Posterior vena cava (tissue), 2 donors: ENCODE results near the gene SRC. TPM values are rescaled to one million over a fixed set of nuclear protein-coding genes. Genes with fewer than 3 reads are reported as not detected.

Experiments
- DNase-seq: peaks from one replicate; pipeline ENCODE4 v3.0.0-alpha.2; 2020; ENCODE audit warnings: low spot score
- intact Hi-C, 2 donors: fragments of 100-400 bp; cut with DNase I; formaldehyde crosslinking; loops; one replicate each; pipeline versions ENCODE4 v1.14.1 to v1.14.2; 2022 to 2023
- long read RNA-seq, 2 donors: library from polyadenylated mRNA; unstranded; transcript quantifications; one replicate each; pipeline ENCODE4 v2.0.0, GENCODE V29; 2020 to 2021
- total RNA-seq, 2 donors: library from RNA; stranded (reverse); fragmentation: NEBNext Ultra II Directional; extraction: Animal tissue kit (Norgen Biotek cat#: 25700); gene quantifications; one replicate each; pipeline ENCODE4 v1.2.1, GENCODE V29; 2021
- donor health status: DM: yes; HTN: yes; CAD: no.
- donor health status: DM: yes; HTN: yes; CAD: no.

The SRC gene
- total RNA-seq: 10 to 100 TPM; 35.4 to 39.1 TPM
- long read RNA-seq, donor 1, partial matches to known transcripts: 3 of 6 reads
- long read RNA-seq, donor 1, other reads (novel, unspliced or antisense): 2 of 6 reads
- long read RNA-seq, donor 2, full-length matches to known transcripts: 1 of 8 reads
- long read RNA-seq, donor 2, partial matches to known transcripts: 5 of 8 reads
- long read RNA-seq, donor 2, other reads (novel, unspliced or antisense): 2 of 8 reads

GRCh38 chr20:37345339-37346235 lies at the start of gene SRC:
SRC (plus strand) TSS chr20:37346140; CDS start chr20:37384154, 38,014 bp downstream.
- DNase-seq: peak; percentile 94
- intact Hi-C loops: no loop called here

GRCh38 chr20:37296371-37296770 lies 49.6 kb upstream of the SRC start:
- DNase-seq: no peak
- intact Hi-C loops: no loop called here

- no peak for DNase-seq
- intact Hi-C loops: no loop called here
These were observed 48.7 kb upstream of the SRC start for GRCh38 chr20:37297066-37297736.

GRCh38 chr20:37298190-37298939 lies 47.6 kb upstream of the SRC start:
- intact Hi-C loops: no loop called here
- no peak for DNase-seq

- DNase-seq: no peak
- intact Hi-C loops: no loop called here
These were observed 46.0 kb upstream of the SRC start for GRCh38 chr20:37299718-37300528.

- DNase-seq: no peak
These were observed 44.8 kb upstream of the SRC start for GRCh38 chr20:37301120-37301519.

GRCh38 chr20:37301558-37301957 lies 44.4 kb upstream of the SRC start:
- no peak for DNase-seq
- intact Hi-C loops: no loop called here

More at GRCh38 chr20:37301120-37301519, 44.8 kb upstream of the SRC start:
- intact Hi-C loops: no loop called here

DNA sequence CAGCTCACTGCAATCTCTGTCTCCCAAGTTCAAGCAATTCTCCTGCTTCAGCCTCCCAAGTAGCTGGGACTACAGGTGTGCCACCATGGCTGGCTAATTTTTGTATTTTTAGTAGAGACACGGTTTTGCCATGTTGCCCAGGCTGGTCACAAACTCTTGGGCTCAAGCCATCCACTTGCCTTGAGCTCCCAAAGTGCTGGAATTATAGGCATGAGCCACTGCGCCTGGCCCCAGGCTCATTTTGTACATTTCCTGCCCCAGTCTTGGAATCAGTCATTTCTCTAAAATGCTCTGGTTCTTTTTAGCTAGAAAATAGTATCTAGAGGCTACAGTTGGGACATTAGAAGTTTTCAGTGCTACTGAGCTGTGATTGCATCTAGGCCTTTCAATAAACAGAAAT lies 43.0 kb upstream of the SRC start:
- DNase-seq: no peak
- intact Hi-C loops: no loop called here

DNA sequence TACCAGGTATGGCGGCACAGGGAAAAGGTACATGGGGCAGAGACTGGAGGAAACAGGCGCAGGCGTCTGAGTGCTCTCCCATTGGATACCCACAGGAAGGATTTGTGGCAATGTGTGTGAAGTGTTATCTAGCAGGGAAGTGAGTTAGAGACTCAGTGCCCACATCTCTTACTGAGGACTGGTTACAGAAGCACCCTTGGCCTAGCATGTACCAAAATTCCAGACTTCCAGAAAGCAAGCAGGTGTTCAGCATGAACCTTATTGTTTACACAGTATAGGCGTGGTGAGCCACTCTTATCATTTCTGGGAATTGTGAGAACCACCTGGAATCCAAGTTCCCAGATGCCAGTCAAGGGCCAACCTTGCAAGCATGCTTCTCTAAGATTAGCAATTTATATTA lies 42.3 kb upstream of the SRC start:
- no peak for DNase-seq
- intact Hi-C loops: no loop called here

- intact Hi-C loops: no loop called here
- no peak for DNase-seq
These were observed 40.9 kb upstream of the SRC start for GRCh38 chr20:37305079-37305478.

GRCh38 chr20:37305839-37306238 lies 40.1 kb upstream of the SRC start:
- DNase-seq: no peak
- intact Hi-C loops: no loop called here

DNA sequence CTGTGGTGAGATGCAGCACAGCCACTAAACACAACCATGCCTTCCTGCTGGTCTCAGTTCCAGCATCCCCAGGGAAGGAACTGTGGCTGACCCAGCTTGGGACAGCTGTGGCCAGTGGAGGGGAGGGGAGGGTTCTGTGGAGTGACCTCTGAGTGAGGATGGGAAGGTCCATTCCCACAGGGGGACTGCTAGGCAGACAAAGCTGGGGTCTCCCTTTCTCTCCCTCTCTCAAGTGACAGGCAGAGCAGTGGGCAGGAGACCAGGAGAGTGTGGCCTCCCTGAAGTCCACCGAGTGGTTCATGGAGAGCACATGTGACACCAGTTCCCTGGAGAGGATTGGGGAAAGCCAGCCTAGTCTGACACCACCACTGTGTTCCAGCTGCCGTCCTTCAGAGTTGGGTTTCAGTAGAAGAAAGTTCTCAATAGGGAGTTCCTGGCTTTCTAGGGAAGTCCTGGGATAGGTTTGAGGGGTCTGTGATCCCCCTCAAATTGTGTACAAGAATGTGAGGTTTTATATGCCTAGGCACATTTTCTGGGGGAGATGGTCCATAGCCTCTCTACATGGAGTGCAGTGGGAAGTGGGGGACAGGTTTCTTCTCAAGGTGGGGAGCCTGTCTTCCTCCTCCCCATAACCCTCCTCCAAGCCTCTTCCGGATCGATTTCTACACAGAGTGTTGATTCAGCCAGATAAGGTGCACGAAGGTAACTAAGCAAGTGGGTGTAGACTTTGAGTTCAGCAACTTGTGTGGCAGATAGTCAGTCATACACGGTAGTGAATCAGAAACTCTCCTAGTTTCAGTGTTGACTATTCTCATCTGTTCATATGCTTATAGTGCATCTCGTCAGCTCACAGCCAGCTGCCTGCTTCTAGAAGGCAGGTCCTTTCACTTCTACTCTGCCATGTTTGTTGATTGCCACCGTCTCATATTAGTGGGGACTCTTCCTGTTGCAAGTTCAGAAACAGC lies 37.6 kb upstream of the SRC start:
- no peak for DNase-seq
- intact Hi-C loops: no loop called here

DNA sequence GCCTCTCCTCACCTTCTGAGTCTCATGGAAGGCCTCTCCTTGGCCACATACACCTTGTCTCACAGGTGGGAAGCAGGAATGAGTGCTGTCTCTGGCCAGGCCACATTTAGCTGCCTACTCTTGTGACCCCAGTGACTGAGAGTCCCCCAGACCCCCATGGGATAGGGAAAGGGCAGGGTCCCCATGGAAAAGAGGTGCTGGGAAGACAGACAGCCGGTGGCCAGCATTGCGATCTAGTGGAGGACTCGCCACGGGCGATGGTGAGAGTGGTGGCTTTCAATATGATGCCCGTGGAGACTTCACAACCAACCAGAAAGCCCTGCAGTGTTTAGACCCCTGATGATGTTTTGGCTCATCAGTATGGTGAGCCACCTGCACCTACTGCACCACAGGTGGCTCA lies 36.6 kb upstream of the SRC start:
- intact Hi-C loops: no loop called here
- no peak for DNase-seq

- intact Hi-C loops: no loop called here
- no peak for DNase-seq
These were observed 35.9 kb upstream of the SRC start for GRCh38 chr20:37309936-37310590.

DNA sequence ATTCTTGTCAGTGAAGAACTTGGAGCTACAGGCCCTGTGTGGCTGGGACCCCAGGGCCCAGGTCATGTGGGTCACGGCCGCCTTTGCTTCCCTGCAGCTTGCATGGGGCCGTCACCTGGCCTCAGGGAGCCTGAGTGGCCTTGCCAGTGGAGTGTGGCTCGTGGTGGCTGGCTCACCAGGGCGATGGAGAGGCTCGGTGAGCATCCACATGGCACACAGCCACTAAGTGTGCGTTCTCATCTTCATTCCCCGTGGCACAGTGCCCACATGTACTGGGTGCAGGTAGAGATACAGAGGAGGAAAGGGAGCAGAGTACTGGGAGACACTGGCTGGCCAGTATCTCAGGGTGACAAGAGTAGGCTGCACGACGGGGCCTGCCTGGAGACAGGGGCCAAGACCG lies 35.0 kb upstream of the SRC start:
- intact Hi-C loops: no loop called here
- DNase-seq: no peak

DNA sequence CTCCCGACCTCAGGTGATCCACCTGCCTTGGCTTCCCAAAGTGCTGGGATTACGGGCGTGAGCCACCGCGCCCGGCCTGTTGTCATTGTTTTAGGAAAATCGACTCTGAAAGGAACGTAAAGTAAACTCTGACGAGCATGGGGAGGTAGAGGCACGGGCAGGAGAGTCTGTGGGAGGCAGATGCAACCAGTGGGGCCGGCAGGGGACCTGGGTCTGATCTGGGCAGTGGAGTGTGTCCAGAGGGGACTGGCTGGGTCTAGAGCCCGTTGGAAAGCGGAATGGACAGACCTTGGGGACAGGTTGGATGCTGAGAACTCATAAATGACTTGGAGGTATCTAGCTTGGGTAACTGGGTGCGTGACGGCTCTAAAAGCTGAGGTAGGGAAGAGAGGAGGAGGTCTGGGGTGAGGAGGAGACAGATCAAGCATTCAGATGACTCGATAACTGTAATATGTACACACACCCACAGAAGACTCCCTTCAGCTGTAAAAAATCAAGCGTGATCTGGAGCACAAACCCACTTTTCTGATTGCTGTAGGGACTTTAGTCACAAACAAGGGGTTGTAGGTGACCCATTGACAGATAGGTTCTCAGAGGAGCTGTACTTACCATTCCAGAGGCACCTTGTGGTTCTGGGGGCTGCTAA lies 34.1 kb upstream of the SRC start:
- intact Hi-C loops: no loop called here
- DNase-seq: no peak
